Adrenal gland (tissue), 12 donors: ENCODE results near the gene MRGPRD. TPM values are rescaled to one million over a fixed set of nuclear protein-coding genes. Genes with fewer than 3 reads are reported as not detected.

Experiments used
- DNase-seq, 7 donors: peaks; one replicate each; pipeline ENCODE4 v3.0.0-alpha.2; 2019 to 2020
- H3K27ac ChIP-seq, 5 donors: fragments of 200-600 bp; sonication (generic) in 4 of 5; 1 replicate in 3 of 5; 2 replicates in 2 of 5; pipeline versions ENCODE4 v1.5.1 to v1.8.0; 2016 to 2020; ENCODE audit warnings: mild to moderate bottlenecking in 1 of 5
- H3K27me3 ChIP-seq: fragments of 200-600 bp; 2 replicates; pipeline ENCODE4 v1.8.0; 2021
- H3K36me3 ChIP-seq, 2 donors: fragments of 200-600 bp; replicated peaks in 1 of 2; 1 replicate in 1 of 2; 2 replicates in 1 of 2; pipeline versions ENCODE4 v1.5.1 to v1.8.0; 2018 to 2022
- H3K4me1 ChIP-seq, 2 donors: fragments of 200-600 bp; replicated peaks in 1 of 2; 1 replicate in 1 of 2; 2 replicates in 1 of 2; pipeline versions ENCODE4 v1.5.1 to v1.8.0; 2018 to 2021
- H3K4me3 ChIP-seq, 4 donors: fragments of 200-600 bp; sonication (generic) in 3 of 4; one replicate each; pipeline ENCODE4 v1.5.1; 2016 to 2018
- H3K9me3 ChIP-seq, 3 donors: fragments of 200-600 bp; sonication (generic) in 1 of 3; replicated peaks in 1 of 3; 1 replicate in 2 of 3; 2 replicates in 1 of 3; pipeline versions ENCODE4 v1.5.1 to v1.8.0; 2016 to 2021
- CTCF ChIP-seq, 6 experiments: fragments of 450-650 bp in 4 of 6; fragments of 200-600 bp in 2 of 6; sonication (generic) in 1 of 6; IDR thresholded peaks; 1 replicate in 5 of 6; 2 replicates in 1 of 6; pipeline versions ENCODE4 v1.5.1 to v1.8.0; 2016 to 2021; ENCODE audit warnings: antibody characterized with exemption in 6 of 6, mild to moderate bottlenecking in 2 of 6, moderate library complexity in 1 of 6
- POLR2A ChIP-seq, 2 donors: fragments of 450-650 bp; IDR thresholded peaks; one replicate each; pipeline ENCODE4 v1.6.1; 2017; ENCODE audit warnings: antibody characterized with exemption in 2 of 2, mild to moderate bottlenecking in 2 of 2, moderate library complexity in 1 of 2
- WGBS, 4 donors: extraction: QIAGEN DNeasy Blood & Tissue Kit in 2 of 4; methylation state at CpG; one replicate each; pipeline versions ENCODE4 v1.1.5 to v1.1.7; 2013 to 2017; 5-methylcytosine and 5-hydroxymethylcytosine counted together
- intact Hi-C, 2 donors: fragments of 100-400 bp; cut with DNase I; formaldehyde crosslinking; loops; one replicate each; pipeline versions ENCODE4 v1.14.1 to v1.15.0; 2022 to 2023
- polyA plus RNA-seq, 3 donors: library from polyadenylated mRNA; stranded (reverse); fragments of 200-250 nt in 2 of 3; fragments of 350-450 nt in 1 of 3; fragmentation: Illumina TruSeq in 1 of 3; extraction: RNeasy Lipid Tissue Mini Kit (QIAGEN cat#74804) in 1 of 3; gene quantifications; one replicate each; pipeline ENCODE4 v1.2.3, GENCODE V29; 2013 to 2014
- total RNA-seq, 9 donors: library from RNA; depleted of rRNA in 4 of 9; stranded (reverse); fragments of >200 nt in 4 of 9; fragments of 120-200 nt in 1 of 9; fragmentation: NEBNext Ultra II Directional in 1 of 9; extraction: Animal tissue kit (Norgen Biotek cat#: 25700) in 1 of 9; gene quantifications; one replicate each; pipeline versions ENCODE4 v1.1.0 to v1.2.4, GENCODE V29; 2013 to 2023
- donor health status: healthy with polysubstance abuse.
- donor health status: Bipolar disorder and iron deficiency.
- donor health status: DM: yes; HTN: yes; CAD: no.
- donor health status: DM: no; HTN: no; CAD: no.
- donor health status: DM: no; HTN: no; CAD: no.
- donor health status: DM: yes; HTN: yes; CAD: no.

Gene MRGPRD
- total and polyA plus RNA-seq, 12 donors, result not detected

GRCh38 chr11:68977781-68978625 lies 2.8 kb downstream of the MRGPRD start:
- peak in 1 of 7 donors; percentile 38 for DNase-seq
- WGBS, 4 donors, result 77 to 85% (median 82%) methylated on average over 14 of the region's 14 CpGs
- TF ChIP-seq POLR2A (IDR thresholded peaks at IDR 0.05), result no peak
- no peak for TF ChIP-seq CTCF (IDR thresholded peaks at IDR 0.05)
- Histone ChIP-seq H3K27me3 (no peaks in the 10 kb centered on the region), H3K36me3 (no peaks in the 10 kb centered on the region), H3K9me3 (no peaks in the 10 kb centered on the region), H3K27ac (no peak overlapping the region), H3K4me3 (no peak overlapping the region), H3K4me1 (no peaks in the 10 kb centered on the region)
- intact Hi-C loops, result no loop called here

- WGBS, 4 donors, result 74 to 88% (median 79%) methylated on average over 4 of the region's 4 CpGs
- intact Hi-C loops, result no loop called here
- Histone ChIP-seq H3K27me3 (no peaks in the 10 kb centered on the region), H3K27ac (no peak overlapping the region), H3K36me3 (no peaks in the 10 kb centered on the region), H3K9me3 (no peaks in the 10 kb centered on the region), H3K4me1 (no peaks in the 10 kb centered on the region), H3K4me3 (no peak overlapping the region)
- DNase-seq, result no peak
- TF ChIP-seq CTCF (IDR thresholded peaks at IDR 0.05), result no peak
These were observed 4.2 kb downstream of the MRGPRD start for GRCh38 chr11:68976563-68976962.

- intact Hi-C loops, result no loop called here
These were observed 4.7 kb downstream of the MRGPRD start for GRCh38 chr11:68976095-68976494.

More at GRCh38 chr11:68976095-68976494, 4.7 kb downstream of the MRGPRD start:
- no peaks in the 10 kb centered on the region for H3K36me3 ChIP-seq
- H3K27ac ChIP-seq, result no peak overlapping the region
- TF ChIP-seq POLR2A (IDR thresholded peaks at IDR 0.05) (no peak), CTCF (IDR thresholded peaks at IDR 0.05) (no peak)
- no peaks in the 10 kb centered on the region for H3K9me3 ChIP-seq
- H3K27me3 ChIP-seq, result no peaks in the 10 kb centered on the region
- WGBS, 4 donors, result 52 to 67% (median 65%) methylated on average over 4 of the region's 4 CpGs
- H3K4me1 ChIP-seq, result no peaks in the 10 kb centered on the region
- H3K4me3 ChIP-seq, result no peak overlapping the region
- DNase-seq, result no peak
